Measurements from ENCODE around the gene STX4.

Gene STX4

GRCh38 chr16:31085873-31086628 is 52.7 kb downstream of the STX4 start:
- no peak overlapping the region for H3K4me2 ChIP-seq (ENCODE audit: low read depth, low read length, poor library complexity, severe bottlenecking)
- peaks cover 17% of the 10 kb centered on the region for H4K20me1 ChIP-seq (ENCODE audit: insufficient read depth, low read length, poor library complexity, severe bottlenecking)
- TF ChIP-seq CTCF (conservative IDR thresholded peaks at IDR 0.05; ENCODE audit: low read length) (no peak), EZH2phosphoT487 (IDR thresholded peaks at IDR 0.05; ENCODE audit: borderline replicate concordance) (no peak)
- no peaks in the 10 kb centered on the region for H3K9me3 ChIP-seq (ENCODE audit: insufficient read depth, low read depth, low read length)
- peaks cover 28% of the 10 kb centered on the region; the same call in 1 of the 2 replicates for H3K36me3 ChIP-seq (ENCODE audit: insufficient read depth, low read length)
- no peak overlapping the region for H3K4me3 ChIP-seq (ENCODE audit: low read length, poor library complexity, severe bottlenecking)
- H2AFZ ChIP-seq (ENCODE audit: low read length) = no peak overlapping the region
- no peaks in the 10 kb centered on the region for H3F3A ChIP-seq (ENCODE audit: low read depth)
- H3K9ac ChIP-seq (ENCODE audit: low read depth, low read length, poor library complexity, severe bottlenecking) = no peak overlapping the region
- no peaks in the 10 kb centered on the region for H3K27me3 ChIP-seq (ENCODE audit: insufficient read depth, low read length, poor library complexity, severe bottlenecking)
- peaks cover 16% of the 10 kb centered on the region; the same call in 1 of the 2 replicates for H3K79me2 ChIP-seq (ENCODE audit: insufficient read depth, low read length)
- peaks cover 9% of the 10 kb centered on the region for H3K4me1 ChIP-seq (ENCODE audit: insufficient read depth, low read length, poor library complexity, severe bottlenecking)
- H3K9me2 ChIP-seq (replicated peaks; ENCODE audit: low read depth, low read length) = no peaks in the 10 kb centered on the region

- TF ChIP-seq CTCF (conservative IDR thresholded peaks at IDR 0.05; ENCODE audit: low read length) (no peak), EZH2phosphoT487 (IDR thresholded peaks at IDR 0.05; ENCODE audit: borderline replicate concordance) (no peak)
- Histone ChIP-seq H2AFZ (ENCODE audit: low read length) (no peak overlapping the region), H3K4me3 (ENCODE audit: low read length, poor library complexity, severe bottlenecking) (no peak overlapping the region), H3K79me2 (ENCODE audit: insufficient read depth, low read length) (peaks cover 21% of the 10 kb centered on the region; the same call in 1 of the 2 replicates), H3K4me2 (ENCODE audit: low read depth, low read length, poor library complexity, severe bottlenecking) (no peak overlapping the region), H3K9ac (ENCODE audit: low read depth, low read length, poor library complexity, severe bottlenecking) (no peak overlapping the region), H3K27me3 (ENCODE audit: insufficient read depth, low read length, poor library complexity, severe bottlenecking) (no peaks in the 10 kb centered on the region), H3K9me2 (replicated peaks; ENCODE audit: low read depth, low read length) (no peaks in the 10 kb centered on the region), H3F3A (ENCODE audit: low read depth) (no peaks in the 10 kb centered on the region), H3K36me3 (ENCODE audit: insufficient read depth, low read length) (peaks cover 30% of the 10 kb centered on the region; the same call in 1 of the 2 replicates), H3K4me1 (ENCODE audit: insufficient read depth, low read length, poor library complexity, severe bottlenecking) (peaks cover 10% of the 10 kb centered on the region), H3K9me3 (ENCODE audit: insufficient read depth, low read depth, low read length) (no peaks in the 10 kb centered on the region), H4K20me1 (ENCODE audit: insufficient read depth, low read length, poor library complexity, severe bottlenecking) (peaks cover 14% of the 10 kb centered on the region)
Measured at GRCh38 chr16:31086629-31086906, 53.2 kb downstream of the STX4 start.

- TF ChIP-seq EZH2phosphoT487 (IDR thresholded peaks at IDR 0.05; ENCODE audit: borderline replicate concordance) = no peak
- TF ChIP-seq CTCF (conservative IDR thresholded peaks at IDR 0.05; ENCODE audit: low read length) = no peak
- no peaks in the 10 kb centered on the region for H3K27me3 ChIP-seq (ENCODE audit: insufficient read depth, low read length, poor library complexity, severe bottlenecking)
- H3K4me3 ChIP-seq (ENCODE audit: low read length, poor library complexity, severe bottlenecking) = no peak overlapping the region
- H3K79me2 ChIP-seq (ENCODE audit: insufficient read depth, low read length) = peaks cover 24% of the 10 kb centered on the region; the same call in 1 of the 2 replicates
- H2AFZ ChIP-seq (ENCODE audit: low read length) = no peak overlapping the region
- no peaks in the 10 kb centered on the region for H3K9me2 ChIP-seq (replicated peaks; ENCODE audit: low read depth, low read length)
- no peaks in the 10 kb centered on the region for H3F3A ChIP-seq (ENCODE audit: low read depth)
- H3K4me2 ChIP-seq (ENCODE audit: low read depth, low read length, poor library complexity, severe bottlenecking) = no peak overlapping the region
- peaks cover 12% of the 10 kb centered on the region for H3K4me1 ChIP-seq (ENCODE audit: insufficient read depth, low read length, poor library complexity, severe bottlenecking)
- peaks cover 13% of the 10 kb centered on the region for H4K20me1 ChIP-seq (ENCODE audit: insufficient read depth, low read length, poor library complexity, severe bottlenecking)
- no peaks in the 10 kb centered on the region for H3K9me3 ChIP-seq (ENCODE audit: insufficient read depth, low read depth, low read length)
- H3K36me3 ChIP-seq (ENCODE audit: insufficient read depth, low read length) = peaks cover 30% of the 10 kb centered on the region; the same call in 1 of the 2 replicates
- H3K9ac ChIP-seq (ENCODE audit: low read depth, low read length, poor library complexity, severe bottlenecking) = no peak overlapping the region
Measured at GRCh38 chr16:31087481-31087880, 54.1 kb downstream of the STX4 start.
